Measurements from ENCODE around the gene HAL.

Gene HAL, protein sequence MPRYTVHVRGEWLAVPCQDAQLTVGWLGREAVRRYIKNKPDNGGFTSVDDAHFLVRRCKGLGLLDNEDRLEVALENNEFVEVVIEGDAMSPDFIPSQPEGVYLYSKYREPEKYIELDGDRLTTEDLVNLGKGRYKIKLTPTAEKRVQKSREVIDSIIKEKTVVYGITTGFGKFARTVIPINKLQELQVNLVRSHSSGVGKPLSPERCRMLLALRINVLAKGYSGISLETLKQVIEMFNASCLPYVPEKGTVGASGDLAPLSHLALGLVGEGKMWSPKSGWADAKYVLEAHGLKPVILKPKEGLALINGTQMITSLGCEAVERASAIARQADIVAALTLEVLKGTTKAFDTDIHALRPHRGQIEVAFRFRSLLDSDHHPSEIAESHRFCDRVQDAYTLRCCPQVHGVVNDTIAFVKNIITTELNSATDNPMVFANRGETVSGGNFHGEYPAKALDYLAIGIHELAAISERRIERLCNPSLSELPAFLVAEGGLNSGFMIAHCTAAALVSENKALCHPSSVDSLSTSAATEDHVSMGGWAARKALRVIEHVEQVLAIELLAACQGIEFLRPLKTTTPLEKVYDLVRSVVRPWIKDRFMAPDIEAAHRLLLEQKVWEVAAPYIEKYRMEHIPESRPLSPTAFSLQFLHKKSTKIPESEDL

DNA sequence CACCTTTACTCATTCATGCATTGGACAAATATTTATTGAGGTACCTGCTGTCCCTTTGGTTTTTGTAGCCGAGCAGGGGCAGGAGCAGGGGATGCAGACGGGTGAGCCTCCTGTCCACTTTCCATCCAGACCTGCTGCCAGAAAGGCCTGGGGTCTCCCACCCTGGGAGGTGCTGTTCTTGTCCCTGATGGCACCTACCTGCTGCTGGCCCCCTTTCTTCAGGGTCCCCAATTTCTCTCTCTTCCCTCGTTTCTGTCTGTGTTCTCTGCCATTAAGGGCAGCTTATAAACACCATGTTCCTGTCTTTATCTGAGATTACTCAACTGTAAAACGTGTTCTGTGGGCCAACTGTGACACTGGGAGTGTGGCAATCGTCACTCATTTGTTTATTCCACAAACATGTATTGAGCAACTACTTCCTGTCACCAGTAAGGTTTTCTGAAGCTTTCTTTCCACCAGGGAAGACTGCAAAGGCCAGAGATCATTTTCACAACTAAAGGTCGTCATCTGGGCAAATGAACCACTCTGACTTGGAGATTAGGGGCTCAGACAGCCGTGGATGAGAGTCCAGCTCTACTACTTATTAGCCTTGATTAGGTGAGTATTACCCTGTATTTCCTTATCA lies at the start of gene HAL:
TSS of gene HAL (minus strand) at position 311 of the 625 bp plus-strand sequence. CDS start 434 bp downstream, outside the sequence.
- DNase-seq (ENCODE audit: low read depth): peak; percentile 24

DNA sequence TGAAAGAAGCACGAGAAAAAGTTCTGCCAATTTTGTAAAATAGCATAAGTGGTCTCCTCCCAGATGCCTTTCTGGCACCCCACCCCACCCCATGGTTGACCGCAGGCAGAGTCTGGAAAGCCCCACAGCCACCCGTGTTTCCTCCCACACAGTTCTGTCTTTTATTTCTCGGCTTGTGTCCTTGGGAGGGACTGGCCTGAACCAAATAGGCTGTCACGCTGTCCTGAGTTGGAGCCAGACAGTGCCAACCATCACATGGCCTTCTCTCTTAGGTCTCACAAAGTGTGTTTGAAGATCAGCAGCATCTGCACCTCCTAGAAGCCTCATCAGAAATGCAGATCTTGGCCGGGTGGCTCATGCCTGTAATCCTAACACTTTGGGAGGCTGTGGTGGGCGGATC lies 49.4 kb upstream of the HAL start:
- no peak for DNase-seq (ENCODE audit: low read depth)

DNA sequence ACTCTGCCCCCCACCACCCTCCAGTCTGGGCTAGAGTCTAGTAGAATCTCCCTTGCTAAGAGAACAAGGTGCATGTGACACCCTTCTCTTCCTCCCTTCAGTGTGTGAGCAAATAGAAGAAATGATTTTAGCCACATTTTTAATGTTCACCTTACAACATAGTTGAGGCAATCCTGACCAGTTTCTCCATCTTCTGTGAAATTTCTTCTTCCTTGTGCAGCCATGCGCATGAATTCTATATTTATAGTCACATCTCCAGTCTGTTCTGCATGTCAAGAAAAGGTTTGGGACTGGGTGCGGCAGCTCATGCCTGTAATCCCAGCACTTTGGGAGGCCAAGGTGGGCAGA lies 48.8 kb upstream of the HAL start:
- DNase-seq (ENCODE audit: low read depth): no peak

DNA sequence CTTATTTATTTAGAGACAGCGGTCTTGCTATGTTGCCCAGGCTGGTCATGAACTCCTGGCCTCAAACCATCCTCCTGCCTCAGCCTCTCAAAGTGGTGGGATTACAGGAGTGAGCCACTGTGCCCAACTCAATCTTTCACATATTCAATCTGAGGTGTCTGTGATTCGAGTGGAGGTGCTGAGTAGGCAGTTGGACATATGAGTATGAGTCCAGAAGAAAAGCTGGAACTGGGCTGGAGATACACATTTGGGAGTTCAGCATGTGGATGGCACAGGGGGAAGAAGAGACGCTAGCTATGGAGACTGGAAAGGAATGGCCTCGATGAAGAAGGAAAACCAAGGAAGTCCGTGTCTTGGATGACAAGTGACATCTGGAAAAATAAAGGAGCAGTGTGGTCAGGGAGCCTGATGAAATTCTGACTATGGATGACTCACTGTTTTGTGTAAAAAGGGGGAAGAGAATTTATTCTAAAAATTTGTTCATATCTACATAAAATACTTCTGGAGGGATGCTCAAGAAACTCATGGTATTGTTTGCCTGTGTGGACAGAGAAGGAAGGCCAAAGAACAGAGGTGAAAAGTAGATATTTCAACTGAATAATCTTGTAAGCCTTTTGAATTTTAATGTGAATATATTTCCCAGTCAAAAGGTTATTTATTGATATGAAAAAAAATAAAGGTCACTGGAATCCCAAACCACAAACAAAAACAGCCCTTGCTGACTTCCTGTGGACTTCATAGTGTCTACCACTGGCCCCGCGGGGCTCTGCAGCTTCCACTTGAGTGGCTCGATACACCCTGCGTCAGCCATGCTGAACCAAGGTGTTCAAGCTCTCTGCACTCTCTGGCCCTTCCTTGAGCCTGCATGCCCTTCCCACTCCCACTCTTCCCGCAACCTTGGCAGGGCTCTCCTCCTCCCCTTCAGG lies 48.1 kb upstream of the HAL start:
- DNase-seq (ENCODE audit: low read depth): peak; percentile 67

DNA sequence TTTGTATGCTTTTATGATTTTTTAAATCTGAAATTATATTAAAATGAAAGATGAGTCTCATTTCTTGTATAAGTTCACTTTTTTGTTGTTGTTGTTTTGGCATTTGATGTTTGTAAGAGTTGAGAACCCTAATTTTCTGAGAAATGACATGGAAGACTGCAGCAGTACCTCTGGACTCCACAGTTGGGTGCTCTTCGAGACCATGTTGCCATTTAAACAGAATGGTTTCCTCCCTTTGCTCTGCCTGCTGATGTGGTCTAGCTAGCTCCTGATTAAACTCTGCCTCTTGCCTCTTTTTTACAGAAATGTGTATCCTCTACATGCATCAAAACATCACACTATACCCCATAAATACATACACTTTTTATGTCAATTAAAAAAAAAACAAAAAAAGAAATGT lies 45.0 kb upstream of the HAL start:
- DNase-seq (ENCODE audit: low read depth): peak; percentile 58

DNA sequence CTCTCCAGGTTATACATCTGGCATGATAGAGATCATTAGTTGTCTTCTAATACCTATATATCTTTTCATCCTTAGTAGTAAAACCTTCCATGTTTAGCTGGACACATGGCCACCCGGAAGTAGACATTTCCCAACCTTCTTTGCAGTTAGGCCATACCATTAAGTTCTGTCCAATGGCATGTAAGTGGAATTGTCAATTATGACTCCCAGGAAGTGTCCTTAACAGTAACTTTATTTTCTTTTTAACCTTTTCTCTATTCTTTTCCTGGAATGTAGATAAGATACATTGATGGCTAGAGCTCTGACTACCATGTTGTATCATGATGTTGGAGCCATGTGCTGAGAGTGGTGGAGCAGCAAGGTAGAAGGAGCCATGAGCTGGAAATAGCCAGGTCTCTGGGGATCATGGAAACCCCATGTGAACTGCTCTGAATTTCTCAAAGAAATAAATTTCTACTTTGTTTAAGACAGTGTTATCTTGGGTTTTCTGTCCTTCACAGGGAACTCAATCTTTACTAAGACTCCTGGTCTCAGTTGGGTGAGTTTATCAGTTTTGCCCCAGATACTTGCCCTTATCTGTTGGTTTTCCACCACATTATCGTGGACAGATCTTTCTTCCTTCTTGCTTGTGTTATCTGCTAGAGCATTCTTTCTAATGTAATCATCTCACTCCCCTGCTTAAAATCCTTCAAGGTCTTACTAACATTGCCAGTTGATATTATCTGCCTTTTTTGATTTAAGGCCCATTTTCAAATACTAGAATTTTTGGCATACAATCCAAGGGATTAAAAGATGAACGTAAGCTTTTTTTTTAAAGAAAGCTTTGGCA lies 44.4 kb upstream of the HAL start:
- DNase-seq (ENCODE audit: low read depth): peak; percentile 98

DNA sequence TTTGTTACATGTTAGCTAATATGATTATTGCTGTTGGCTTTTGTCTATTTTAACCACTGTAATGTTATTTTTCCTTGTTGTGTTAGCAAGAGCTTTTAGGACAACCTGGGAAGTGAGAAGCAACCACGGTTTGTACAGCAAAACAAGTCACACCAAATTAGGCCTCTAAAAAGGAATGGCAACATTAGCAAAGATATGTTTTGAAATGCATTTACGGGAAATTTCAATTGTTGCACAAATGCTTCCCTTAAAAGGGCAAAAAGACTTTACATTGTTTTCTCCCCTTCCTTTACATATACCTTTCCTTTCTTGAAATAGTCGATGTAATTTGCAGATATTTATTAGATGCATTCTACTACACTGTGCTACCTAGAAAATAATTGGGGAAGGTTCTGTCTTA lies 43.4 kb upstream of the HAL start:
- no peak for DNase-seq (ENCODE audit: low read depth)

DNA sequence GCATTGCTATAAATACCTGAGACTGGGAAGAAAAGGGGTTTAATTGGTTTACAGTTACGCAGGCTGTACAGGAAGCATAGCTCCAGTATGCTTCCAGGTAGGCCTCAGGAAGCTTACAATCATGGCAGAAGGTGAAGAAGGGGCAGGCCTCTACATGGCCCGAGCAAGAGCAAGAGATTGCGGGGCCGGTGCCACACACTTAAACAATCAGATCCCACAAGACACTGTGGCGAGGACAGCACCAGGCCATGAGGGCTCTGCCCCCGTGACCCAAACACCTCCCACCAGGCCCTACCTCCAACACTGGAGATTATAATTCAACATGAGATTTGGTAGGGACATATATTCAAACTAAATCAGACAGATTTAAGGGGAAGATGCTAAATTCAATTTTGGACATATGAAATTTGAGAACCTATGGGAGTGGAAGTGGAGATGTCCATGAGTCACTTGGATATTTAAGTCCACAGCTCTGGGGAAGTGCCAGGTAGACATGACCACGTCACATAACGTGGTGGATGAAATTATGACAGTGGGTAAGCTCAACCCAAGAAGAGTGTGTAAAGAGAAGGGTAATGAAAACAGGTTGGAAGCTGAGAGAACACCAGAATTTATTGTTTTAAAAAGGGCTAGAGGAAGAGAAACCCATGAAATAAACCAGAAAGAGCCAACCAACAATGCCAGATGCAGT lies 40.8 kb upstream of the HAL start:
- DNase-seq (ENCODE audit: low read depth): peak; percentile 38

DNA sequence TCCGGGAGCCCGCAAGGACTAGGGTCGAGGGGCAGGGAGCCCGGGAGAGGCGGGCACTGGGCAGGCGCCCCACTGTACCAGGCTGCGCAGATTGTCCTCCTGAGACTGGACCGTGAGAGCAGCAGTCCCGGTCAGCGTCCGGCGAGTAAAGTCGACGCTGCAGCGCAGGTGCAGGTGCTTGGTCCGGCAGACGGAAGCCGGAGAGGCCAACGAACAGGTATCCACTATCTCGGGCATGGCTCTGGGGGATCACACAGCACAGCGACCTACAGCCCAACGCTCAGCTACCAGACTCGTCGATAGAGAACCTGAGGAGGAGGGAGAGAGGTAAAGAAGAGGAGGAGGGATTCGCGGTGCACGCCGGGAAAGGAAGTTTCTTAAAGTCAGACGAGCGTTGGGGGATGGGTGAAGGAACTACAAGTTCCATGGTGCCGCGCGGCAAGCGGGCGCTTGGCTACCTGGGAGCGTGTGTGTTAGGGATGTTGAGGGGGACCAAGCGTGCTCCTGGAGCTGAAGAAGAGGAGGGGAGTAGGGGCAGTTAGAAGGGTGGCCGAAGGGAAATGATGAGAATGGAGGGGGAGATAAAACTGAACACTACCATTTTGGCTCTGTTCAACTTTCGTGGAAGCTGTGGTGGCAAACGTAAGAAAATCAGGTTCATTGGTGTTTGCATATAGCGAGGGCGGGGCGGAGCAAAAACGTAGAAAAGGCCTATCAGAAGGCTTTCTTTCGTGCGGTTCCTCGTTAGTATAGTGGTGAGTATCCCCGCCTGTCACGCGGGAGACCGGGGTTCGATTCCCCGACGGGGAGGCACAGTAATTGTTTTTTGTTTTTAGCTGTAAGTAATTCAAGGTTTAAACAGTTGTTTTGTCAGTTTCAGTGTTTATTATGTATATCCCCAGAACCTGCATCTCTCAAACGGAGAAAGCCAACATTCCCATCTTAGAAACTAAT lies 39.4 kb upstream of the HAL start, which contains the start of gene LTA4H:
TSS of gene LTA4H (minus strand) at position 305 of the 954 bp plus-strand sequence. CDS start at position 237, 68 bp downstream.
- DNase-seq (ENCODE audit: low read depth): peak; percentile 97

DNA sequence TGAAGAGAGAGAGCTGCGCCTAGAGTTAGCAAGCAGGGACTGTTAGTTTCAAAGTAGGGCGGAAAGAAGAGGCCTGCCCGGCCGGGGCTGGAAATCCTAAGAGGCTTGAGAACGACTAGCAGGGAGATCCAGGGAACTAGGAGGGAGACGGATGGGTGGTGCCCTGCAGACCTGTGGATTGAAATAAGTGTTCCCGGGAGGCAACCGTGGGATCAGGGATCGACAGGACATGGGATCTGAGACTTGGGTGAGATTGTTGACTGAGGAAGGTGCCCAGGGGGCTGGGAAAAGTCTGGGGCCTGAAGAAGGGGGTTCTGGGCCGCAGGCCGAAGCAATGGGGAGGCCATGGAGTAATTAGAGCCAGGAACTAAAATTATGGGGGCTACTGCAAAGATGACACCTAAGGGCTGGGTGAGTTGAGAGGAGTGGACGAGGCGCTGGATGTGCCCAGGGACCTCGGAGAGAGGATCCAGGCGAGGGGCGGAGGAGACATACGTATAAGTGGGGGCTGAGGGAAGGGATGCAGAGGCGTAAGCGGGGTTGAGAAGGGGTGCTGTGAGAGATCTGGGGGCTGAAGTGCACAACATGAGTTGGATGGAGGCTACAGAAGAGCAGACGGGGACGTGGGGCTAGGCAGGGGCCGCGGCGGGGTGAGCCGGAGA lies 38.6 kb upstream of the HAL start:
- peak; percentile 23 for DNase-seq (ENCODE audit: low read depth)

DNA sequence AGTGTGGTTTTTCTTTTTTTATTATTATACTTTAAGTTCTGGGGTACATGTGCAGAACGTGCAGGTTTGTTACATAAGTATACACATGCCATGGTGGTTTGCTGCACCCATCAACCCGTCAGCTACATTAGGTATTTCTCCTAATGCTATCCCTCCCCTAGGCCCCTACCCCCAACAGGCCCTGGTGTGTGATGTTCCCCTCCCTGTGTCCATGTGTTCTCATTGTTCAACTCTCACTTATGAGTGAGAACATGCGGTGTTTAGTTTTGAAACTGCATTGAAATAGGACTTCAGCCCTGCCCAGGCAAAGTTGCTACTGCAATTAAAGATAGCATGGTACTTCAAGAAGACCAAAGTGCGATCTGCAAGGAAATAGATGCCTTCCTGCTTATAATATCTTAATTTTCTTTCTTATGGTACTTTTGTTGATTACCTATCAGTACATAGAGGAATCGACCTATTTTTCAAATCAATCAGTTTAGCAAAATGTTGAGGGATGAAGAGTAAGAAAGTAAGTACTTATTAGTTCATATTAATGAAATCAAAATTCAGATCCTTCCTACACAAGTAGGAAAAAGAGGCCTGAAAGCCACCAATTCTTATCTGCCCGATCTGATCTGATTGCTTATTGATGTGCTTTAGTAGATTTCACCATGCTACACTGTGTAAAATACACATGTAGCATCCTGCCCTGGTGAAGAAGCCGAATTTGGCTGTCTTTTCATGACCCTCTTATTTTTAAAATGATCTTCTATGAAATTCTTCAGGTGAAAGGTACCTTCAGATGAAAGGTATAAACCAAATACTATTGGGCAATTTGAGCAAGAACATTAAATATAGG lies 37.6 kb upstream of the HAL start:
- DNase-seq (ENCODE audit: low read depth): peak; percentile 3

DNA sequence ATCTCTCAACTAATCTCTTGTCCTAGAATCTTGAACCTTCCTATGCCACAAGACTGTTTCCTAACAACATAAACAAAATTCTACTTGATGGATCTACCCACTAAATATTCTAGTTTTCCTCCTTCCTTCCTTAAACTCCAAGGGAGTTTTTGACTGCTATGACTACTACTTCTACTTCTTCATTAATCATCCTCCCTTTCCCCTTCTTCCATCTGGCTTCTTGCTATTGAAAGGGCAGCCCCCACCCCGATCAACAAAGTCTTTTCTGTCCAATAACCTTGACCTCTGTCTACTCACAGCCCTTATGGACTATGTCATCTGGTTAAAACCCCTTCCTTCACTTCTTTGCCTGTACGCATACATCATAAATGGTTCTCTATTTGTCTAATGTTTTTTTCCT lies 33.7 kb upstream of the HAL start:
- no peak for DNase-seq (ENCODE audit: low read depth)

DNA sequence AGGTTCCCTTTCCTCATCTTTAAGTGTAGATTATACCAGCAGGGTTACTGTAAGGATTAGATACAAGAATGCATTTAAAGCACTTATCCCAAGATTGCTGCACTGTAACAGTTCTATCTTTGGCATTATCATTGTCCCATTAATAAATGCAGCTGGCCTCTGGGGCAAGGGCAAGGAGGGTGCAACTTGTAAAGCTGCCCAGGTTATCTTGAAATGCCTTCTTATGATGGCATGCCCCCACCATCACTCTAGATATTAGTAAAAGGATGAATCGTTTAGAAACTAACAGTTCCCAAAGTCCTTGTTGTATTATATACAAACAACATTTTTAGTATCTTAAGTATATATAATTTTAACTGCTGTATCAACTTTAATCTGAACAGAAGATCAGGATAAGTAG lies 32.4 kb upstream of the HAL start:
- DNase-seq (ENCODE audit: low read depth): no peak

DNA sequence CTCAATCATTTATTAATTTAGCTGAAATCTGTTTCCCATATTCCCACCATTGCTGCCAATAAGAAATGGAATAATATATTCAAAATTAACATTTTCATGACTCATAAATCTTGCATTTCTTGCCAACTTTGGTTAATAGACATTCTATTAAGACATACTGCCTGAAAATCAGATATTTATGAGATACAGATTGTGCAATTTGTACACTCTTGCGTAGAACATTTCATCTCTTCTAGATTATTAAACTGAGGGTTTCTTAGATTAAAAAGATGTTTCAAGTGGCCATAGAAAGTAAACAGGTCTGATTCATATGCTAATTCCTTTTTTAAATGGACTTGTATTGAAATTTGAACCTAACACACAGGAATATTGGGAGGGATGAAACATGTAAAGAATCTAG lies 30.2 kb upstream of the HAL start:
- DNase-seq (ENCODE audit: low read depth): peak; percentile 88

DNA sequence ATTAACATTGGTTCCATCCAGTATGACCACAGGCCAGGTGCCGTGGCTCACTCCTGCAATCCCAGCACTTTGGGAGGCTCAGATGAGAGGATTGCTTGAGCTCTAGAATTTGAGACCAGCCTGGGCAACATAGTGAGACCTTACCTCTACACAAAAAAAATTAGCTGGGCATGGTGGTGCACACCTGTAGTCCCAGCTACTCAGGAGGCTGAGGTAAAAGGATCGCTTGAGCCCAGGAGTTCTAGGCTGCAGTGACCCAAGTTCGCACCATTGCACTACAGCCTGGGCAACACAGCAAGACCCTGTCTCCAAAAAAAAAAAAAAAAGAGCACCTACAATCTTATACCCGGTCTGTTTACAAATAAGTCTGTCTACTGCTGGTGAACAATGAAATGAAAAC lies 29.4 kb upstream of the HAL start:
- DNase-seq (ENCODE audit: low read depth): no peak

DNA sequence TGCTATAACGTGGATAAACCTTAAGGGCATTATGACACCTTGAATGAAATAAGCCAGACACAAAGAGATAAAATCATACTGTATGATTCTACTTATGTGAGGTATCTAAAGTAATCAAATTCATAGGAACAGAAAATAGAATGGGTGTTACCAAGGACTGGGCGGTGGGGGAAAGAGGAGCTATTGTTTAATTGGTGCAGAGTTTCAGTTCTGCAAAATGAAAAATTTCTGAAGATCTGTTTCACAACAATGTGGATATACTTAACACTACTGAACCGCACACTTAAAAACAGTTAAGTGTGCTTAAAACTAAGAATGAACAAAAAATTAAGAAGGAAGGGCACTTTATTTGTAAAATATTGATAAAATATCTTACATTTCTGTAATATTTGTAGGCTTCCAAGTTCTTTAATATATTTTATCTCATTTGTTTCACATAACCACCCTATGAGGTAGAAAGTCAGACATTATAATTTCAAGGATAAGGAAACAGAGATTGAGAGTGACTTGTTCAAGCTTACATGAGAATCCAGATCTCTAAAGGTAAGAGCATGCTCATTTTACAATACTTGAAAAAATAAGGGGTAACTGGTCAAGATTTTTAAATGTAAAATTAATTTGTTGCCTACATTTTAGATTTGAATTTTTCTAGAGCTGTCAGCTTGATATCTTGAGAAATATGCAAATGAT lies 24.3 kb upstream of the HAL start:
- no peak for DNase-seq (ENCODE audit: low read depth)

DNA sequence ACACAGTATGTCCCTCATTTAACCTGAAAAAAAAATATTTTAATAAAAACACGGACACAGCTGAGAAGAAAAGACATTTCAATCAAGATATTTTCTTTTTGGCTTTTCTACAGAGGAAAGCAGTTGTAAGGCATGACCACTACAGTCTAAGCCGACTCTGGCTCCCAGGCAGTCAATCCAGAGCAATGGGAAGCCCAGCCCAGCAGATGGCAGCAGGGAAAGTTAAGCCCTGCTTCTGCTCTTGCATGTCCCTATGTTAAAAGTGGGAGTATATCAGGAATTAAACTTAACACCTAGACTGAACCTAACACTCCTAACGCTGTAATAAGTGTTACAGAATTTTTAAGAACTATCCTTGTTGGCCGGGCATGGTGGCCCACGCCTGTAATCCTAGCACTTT lies 19.5 kb upstream of the HAL start:
- no peak for DNase-seq (ENCODE audit: low read depth)

All from amniotic epithelial cell (primary cell).